ENCODE measurements around the gene ACOT8.

Gene ACOT8

DNA sequence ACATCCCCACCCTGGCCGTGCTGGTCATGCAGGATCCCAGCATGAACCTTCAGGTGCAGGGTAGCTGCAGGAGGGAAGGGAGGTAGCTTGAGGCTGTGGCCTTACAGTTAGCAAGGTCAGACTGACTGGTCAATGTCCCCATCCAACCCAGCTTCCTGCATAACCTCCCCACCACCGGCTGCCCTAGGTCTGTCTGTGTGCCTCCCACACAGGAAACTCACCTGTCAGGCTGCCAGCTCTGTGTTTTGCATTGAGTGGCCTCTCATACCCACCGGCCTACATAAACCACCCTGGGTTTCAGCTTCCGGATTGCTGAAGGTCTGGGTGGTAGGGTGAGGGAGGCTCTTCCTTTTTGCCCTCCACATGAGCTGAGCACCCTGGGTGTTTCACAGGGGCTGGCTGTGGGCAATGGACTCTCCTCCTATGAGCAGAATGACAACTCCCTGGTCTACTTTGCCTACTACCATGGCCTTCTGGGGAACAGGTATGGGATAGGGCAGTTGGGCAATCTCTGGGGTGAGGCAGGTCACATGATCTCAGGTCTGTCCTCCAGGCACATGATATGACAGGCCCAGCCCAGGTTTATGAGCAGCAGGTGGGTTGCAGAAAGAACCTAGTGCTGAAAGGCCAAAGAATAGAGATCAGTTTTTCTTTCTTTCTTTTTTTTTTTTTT lies 35.8 kb upstream of the ACOT8 start:
- Histone ChIP-seq H4K8ac (ENCODE audit: low read depth, low read length) (no peak overlapping the region), H2BK12ac (ENCODE audit: low read length) (no peak overlapping the region), H3K14ac (ENCODE audit: low read length) (no peak overlapping the region), H2AK5ac (ENCODE audit: low read length) (no peak overlapping the region), H2BK120ac (ENCODE audit: insufficient read depth, low read length, poor library complexity) (no peak overlapping the region), H3K23ac (ENCODE audit: low read length) (no peak overlapping the region), H3K79me1 (ENCODE audit: low read length) (peaks cover 9% of the 10 kb centered on the region), H3K4me1 (ENCODE audit: control insufficient read depth in 1 of 2, insufficient read depth in 2 of 2, low read length in 2 of 2) (peaks cover 9 to 15% of the 10 kb centered on the region in 2 experiments), H3K4ac (ENCODE audit: low read depth, low read length) (no peak overlapping the region), H2BK5ac (ENCODE audit: low read depth, low read length, poor library complexity) (no peak overlapping the region), H3K9me3 (ENCODE audit: insufficient read depth, low read depth, low read length) (no peaks in the 10 kb centered on the region), H3K9ac (ENCODE audit: low read length) (no peak overlapping the region), H3K27ac (ENCODE audit: low read depth, low read length) (no peak overlapping the region), H3K18ac (ENCODE audit: low read length) (no peak overlapping the region), H4K12ac (ENCODE audit: low read depth, low read length) (no peak overlapping the region), H3K79me2 (ENCODE audit: control insufficient read depth, insufficient read depth, low read length, poor library complexity) (peaks cover 4% of the 10 kb centered on the region), H4K91ac (ENCODE audit: low read depth, low read length) (no peak overlapping the region), H3K4me3 (ENCODE audit: low read depth, low read length) (no peak overlapping the region), H3K4me2 (ENCODE audit: low read length) (no peak overlapping the region), H3K27me3 (ENCODE audit: insufficient read depth, low read length) (no peaks in the 10 kb centered on the region), H3K36me3 (ENCODE audit: control insufficient read depth in 1 of 2, insufficient read depth in 2 of 2, low read length in 2 of 2) (peaks cover 17 to 31% of the 10 kb centered on the region in 2 experiments), H2AFZ (ENCODE audit: insufficient read depth, low read length, poor library complexity) (no peak overlapping the region)
- DNase-seq, result no peak
- no CpG with 5 or more reads among the region's 4 CpGs for WGBS (ENCODE audit: extremely low coverage, insufficient coverage, insufficient read length)

DNA sequence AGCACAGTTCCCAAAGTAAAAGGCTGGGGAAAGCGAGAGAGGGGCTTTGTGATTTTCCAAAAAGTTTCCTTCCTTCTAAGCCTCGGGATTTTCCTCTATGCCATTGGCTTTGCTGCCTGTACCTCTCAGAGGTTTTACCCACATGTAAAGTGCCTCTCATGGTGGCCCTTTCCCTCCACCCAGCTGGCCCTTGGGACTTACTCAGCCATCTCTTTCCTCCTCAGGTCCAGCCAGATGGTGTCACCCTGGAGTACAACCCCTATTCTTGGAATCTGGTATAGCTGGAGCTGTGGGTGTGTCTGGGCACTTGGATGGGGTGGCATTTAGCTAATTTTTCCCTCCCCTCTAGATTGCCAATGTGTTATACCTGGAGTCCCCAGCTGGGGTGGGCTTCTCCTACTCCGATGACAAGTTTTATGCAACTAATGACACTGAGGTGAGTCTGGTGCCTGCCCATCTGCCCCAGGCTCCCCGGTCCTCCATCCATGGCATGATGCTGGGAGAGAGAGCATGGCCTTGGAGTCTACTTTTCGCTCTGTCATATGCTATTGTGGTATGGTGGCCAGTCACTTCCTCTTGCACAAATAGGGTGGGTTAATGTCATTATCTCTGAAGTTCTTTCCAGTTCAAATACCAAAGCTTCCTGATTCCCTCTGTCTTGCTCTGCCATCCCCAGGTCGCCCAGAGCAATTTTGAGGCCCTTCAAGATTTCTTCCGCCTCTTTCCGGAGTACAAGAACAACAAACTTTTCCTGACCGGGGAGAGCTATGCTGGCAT lies 35.0 kb upstream of the ACOT8 start:
- H3K9me3 ChIP-seq (ENCODE audit: insufficient read depth, low read depth, low read length), result no peaks in the 10 kb centered on the region
- no peak overlapping the region for H3K27ac ChIP-seq (ENCODE audit: low read depth, low read length)
- peaks cover 9% of the 10 kb centered on the region for H3K79me1 ChIP-seq (ENCODE audit: low read length)
- peak overlapping the region; percentile 97 for H3K4me2 ChIP-seq (ENCODE audit: low read length)
- no peak overlapping the region for H3K14ac ChIP-seq (ENCODE audit: low read length)
- no peak overlapping the region for H2BK5ac ChIP-seq (ENCODE audit: low read depth, low read length, poor library complexity)
- peak overlapping the region; percentile 95 for H4K8ac ChIP-seq (ENCODE audit: low read depth, low read length)
- no peak overlapping the region for H3K9ac ChIP-seq (ENCODE audit: low read length)
- peaks cover 4% of the 10 kb centered on the region for H3K79me2 ChIP-seq (ENCODE audit: control insufficient read depth, insufficient read depth, low read length, poor library complexity)
- no peaks in the 10 kb centered on the region for H3K27me3 ChIP-seq (ENCODE audit: insufficient read depth, low read length)
- H2BK12ac ChIP-seq (ENCODE audit: low read length), result no peak overlapping the region
- peak overlapping the region; percentile 2 for H3K18ac ChIP-seq (ENCODE audit: low read length)
- H2BK120ac ChIP-seq (ENCODE audit: insufficient read depth, low read length, poor library complexity), result no peak overlapping the region
- H3K4me1 ChIP-seq (ENCODE audit: control insufficient read depth in 1 of 2, insufficient read depth in 2 of 2, low read length in 2 of 2), result peaks cover 9 to 15% of the 10 kb centered on the region in 2 experiments
- H2AFZ ChIP-seq (ENCODE audit: insufficient read depth, low read length, poor library complexity), result no peak overlapping the region
- H2AK5ac ChIP-seq (ENCODE audit: low read length), result no peak overlapping the region
- H4K12ac ChIP-seq (ENCODE audit: low read depth, low read length), result no peak overlapping the region
- H3K23ac ChIP-seq (ENCODE audit: low read length), result no peak overlapping the region
- WGBS (ENCODE audit: extremely low coverage, insufficient coverage, insufficient read length), result no CpG with 5 or more reads among the region's 9 CpGs
- no peak overlapping the region for H3K4ac ChIP-seq (ENCODE audit: low read depth, low read length)
- H3K4me3 ChIP-seq (ENCODE audit: low read depth, low read length), result no peak overlapping the region
- H4K91ac ChIP-seq (ENCODE audit: low read depth, low read length), result peak overlapping the region; percentile 22
- DNase-seq, result peak; percentile 37 to 63
- H3K36me3 ChIP-seq (ENCODE audit: control insufficient read depth in 1 of 2, insufficient read depth in 2 of 2, low read length in 2 of 2), result peaks cover 13 to 27% of the 10 kb centered on the region in 2 experiments

- Histone ChIP-seq H3K4me3 (ENCODE audit: low read depth, low read length) (peak within 1 kb of the TSS; percentile 80), H2AK5ac (ENCODE audit: low read length) (peak within 1 kb of the TSS; percentile 3), H3K27me3 (ENCODE audit: insufficient read depth, low read length) (no peaks in the 10 kb centered on the region), H4K91ac (ENCODE audit: low read depth, low read length) (peak within 1 kb of the TSS; percentile 56), H4K12ac (ENCODE audit: low read depth, low read length) (peak within 1 kb of the TSS; percentile 78), H2BK120ac (ENCODE audit: insufficient read depth, low read length, poor library complexity) (peak within 1 kb of the TSS; percentile 70), H2BK5ac (ENCODE audit: low read depth, low read length, poor library complexity) (peak within 1 kb of the TSS; percentile 15), H3K9ac (ENCODE audit: low read length) (peak within 1 kb of the TSS; percentile 74), H2BK12ac (ENCODE audit: low read length) (no peak within 1 kb of the TSS), H3K4ac (ENCODE audit: low read depth, low read length) (peak within 1 kb of the TSS; percentile 48), H3K9me3 (ENCODE audit: insufficient read depth, low read depth, low read length) (no peaks in the 10 kb centered on the region), H3K79me1 (ENCODE audit: low read length) (peaks cover 9% of the 10 kb centered on the region), H3K18ac (ENCODE audit: low read length) (peak within 1 kb of the TSS; percentile 32), H3K4me1 (ENCODE audit: control insufficient read depth in 1 of 2, insufficient read depth in 2 of 2, low read length in 2 of 2) (peaks cover 9 to 15% of the 10 kb centered on the region in 2 experiments), H3K79me2 (ENCODE audit: control insufficient read depth, insufficient read depth, low read length, poor library complexity) (peaks cover 4% of the 10 kb centered on the region), H3K27ac (ENCODE audit: low read depth, low read length) (no peak within 1 kb of the TSS), H4K8ac (ENCODE audit: low read depth, low read length) (peak within 1 kb of the TSS; percentile 95), H3K14ac (ENCODE audit: low read length) (peak within 1 kb of the TSS; percentile 73), H2AFZ (ENCODE audit: insufficient read depth, low read length, poor library complexity) (peak within 1 kb of the TSS; percentile 93), H3K36me3 (ENCODE audit: control insufficient read depth in 1 of 2, insufficient read depth in 2 of 2, low read length in 2 of 2) (peaks cover 6 to 22% of the 10 kb centered on the region in 2 experiments), H3K23ac (ENCODE audit: low read length) (no peak within 1 kb of the TSS), H3K4me2 (ENCODE audit: low read length) (peak within 1 kb of the TSS; percentile 97)
- no CpG with 5 or more reads among the region's 78 CpGs for WGBS (ENCODE audit: extremely low coverage, insufficient coverage, insufficient read length)
- DNase-seq, result peak; percentile 76 to 84
Observed at GRCh38 chr20:45890985-45891983, 34.1 kb upstream of the ACOT8 start, which contains the start of the genes CTSA and NEURL2. Gene CTSA, plus strand, starts transcription at chr20:45891335. Its CDS starts 234 bp downstream, at chr20:45891569. Gene NEURL2, minus strand, starts transcription at chr20:45891208. Its CDS starts 217 bp downstream, at chr20:45890991.
